Peyer's patch (tissue), 4 donors: ENCODE results near the gene MTFR2. TPM values are rescaled to one million over a fixed set of nuclear protein-coding genes. Genes with fewer than 3 reads are reported as not detected.
A peak's percentile ranks its signal among the peaks of the same experiment; 100 is the strongest.

Source experiments
- DNase-seq, 3 donors: peaks; one replicate each; pipeline ENCODE4 v3.0.0-alpha.2; 2017 to 2019
- H3K27ac ChIP-seq, 4 donors: fragments of 200-600 bp; sonication (generic); one replicate each; pipeline ENCODE4 v1.5.1; 2016 to 2019
- H3K27me3 ChIP-seq, 2 donors: fragments of 200-600 bp; sonication (generic); one replicate each; pipeline ENCODE4 v1.5.1; 2019
- H3K36me3 ChIP-seq, 3 donors: fragments of 200-600 bp; sonication (generic); one replicate each; pipeline ENCODE4 v1.5.1; 2016 to 2019
- H3K4me1 ChIP-seq, 4 donors: fragments of 200-600 bp; sonication (generic); one replicate each; pipeline ENCODE4 v1.5.1; 2016 to 2019
- H3K4me3 ChIP-seq, 4 donors: fragments of 200-600 bp; sonication (generic); 1 replicate in 3 of 4; 2 replicates in 1 of 4; pipeline ENCODE4 v1.5.1; 2016 to 2019; ENCODE audit warnings: mild to moderate bottlenecking in 1 of 4
- H3K9me3 ChIP-seq, 4 donors: fragments of 200-600 bp; sonication (generic); one replicate each; pipeline ENCODE4 v1.5.1; 2016 to 2019; ENCODE audit warnings: mild to moderate bottlenecking in 1 of 4
- CTCF ChIP-seq, 6 experiments: fragments of 450-650 bp in 4 of 6; fragments of 200-600 bp in 2 of 6; sonication (generic) in 1 of 6; IDR thresholded peaks; one replicate each; pipeline ENCODE4 v1.5.1; 2017 to 2019; ENCODE audit warnings: antibody characterized with exemption in 6 of 6, mild to moderate bottlenecking in 3 of 6, moderate library complexity in 1 of 6
- POLR2A ChIP-seq, 2 donors: fragments of 450-650 bp; IDR thresholded peaks; one replicate each; pipeline ENCODE4 v1.5.1; 2017; ENCODE audit warnings: antibody characterized with exemption in 2 of 2, mild to moderate bottlenecking in 2 of 2, moderate library complexity in 2 of 2
- total RNA-seq, 4 donors: library from RNA; depleted of rRNA; stranded (reverse); fragments of >200 nt; gene quantifications; one replicate each; pipeline ENCODE4 v1.1.0, GENCODE V29; 2016

Gene MTFR2
- total RNA-seq, 4 donors from 2014 or later: 2.1 to 5.0 (median 2.7) TPM; not detected in 1

- Histone ChIP-seq H3K9me3 (no peaks in the 10 kb centered on the region), H3K36me3 (no peaks in the 10 kb centered on the region), H3K4me1 (peaks cover 0 to 14% (median 2%) of the 10 kb centered on the region in 4 donors), H3K27me3 (no peaks in the 10 kb centered on the region), H3K4me3 (peak overlapping the region in 1 of 4 donors; percentile 82), H3K27ac (no peak overlapping the region)
- TF ChIP-seq POLR2A (IDR thresholded peaks at IDR 0.05) (no peak), CTCF (IDR thresholded peaks at IDR 0.05) (no peak)
- no peak for DNase-seq
Measured at GRCh38 chr6:136251394-136251793, 1.3 kb upstream of the MTFR2 start.

- DNase-seq: no peak
- peak overlapping the region; percentile 29 to 67 (median 56) for H3K27ac ChIP-seq
- H3K27me3 ChIP-seq: no peaks in the 10 kb centered on the region
- H3K9me3 ChIP-seq: no peaks in the 10 kb centered on the region
- peaks cover 0 to 14% (median 2%) of the 10 kb centered on the region in 4 donors for H3K4me1 ChIP-seq
- TF ChIP-seq CTCF (IDR thresholded peaks at IDR 0.05) (peak in 1 of 6 experiments; percentile 6), POLR2A (IDR thresholded peaks at IDR 0.05) (no peak)
- H3K4me3 ChIP-seq: peak overlapping the region; percentile 59 to 95 (median 79)
- H3K36me3 ChIP-seq: no peaks in the 10 kb centered on the region
Measured at GRCh38 chr6:136250686-136251008, 536 bp upstream of the MTFR2 start.

GRCh38 chr6:136249336-136249735 lies 775 bp downstream of the MTFR2 start:
- no peaks in the 10 kb centered on the region for H3K9me3 ChIP-seq
- no peaks in the 10 kb centered on the region for H3K36me3 ChIP-seq
- peak overlapping the region; percentile 59 to 95 (median 79) for H3K4me3 ChIP-seq
- H3K4me1 ChIP-seq: peaks cover 0 to 14% (median 2%) of the 10 kb centered on the region in 4 donors
- no peaks in the 10 kb centered on the region for H3K27me3 ChIP-seq
- H3K27ac ChIP-seq: no peak overlapping the region
- DNase-seq: no peak
- TF ChIP-seq POLR2A (IDR thresholded peaks at IDR 0.05) (no peak), CTCF (IDR thresholded peaks at IDR 0.05) (no peak)

- no peak for DNase-seq
- Histone ChIP-seq H3K4me3 (no peak overlapping the region), H3K9me3 (no peaks in the 10 kb centered on the region), H3K36me3 (no peaks in the 10 kb centered on the region), H3K27me3 (no peaks in the 10 kb centered on the region), H3K27ac (no peak overlapping the region), H3K4me1 (no peaks in the 10 kb centered on the region)
- no peak for TF ChIP-seq POLR2A (IDR thresholded peaks at IDR 0.05)
- no peak for TF ChIP-seq CTCF (IDR thresholded peaks at IDR 0.05)
Measured at GRCh38 chr6:136244061-136244616, 6.0 kb downstream of the MTFR2 start.

- no peak for DNase-seq
- H3K9me3 ChIP-seq: no peaks in the 10 kb centered on the region
Measured at GRCh38 chr6:136236466-136237293, 13.4 kb downstream of the MTFR2 start.

More at GRCh38 chr6:136236466-136237293, 13.4 kb downstream of the MTFR2 start:
- Histone ChIP-seq H3K4me1 (no peaks in the 10 kb centered on the region), H3K36me3 (no peaks in the 10 kb centered on the region), H3K4me3 (no peak overlapping the region), H3K27me3 (no peaks in the 10 kb centered on the region), H3K27ac (no peak overlapping the region)
- TF ChIP-seq CTCF (IDR thresholded peaks at IDR 0.05): no peak
